Heart right ventricle (tissue), 16 donors: ENCODE measurements around the gene STEAP2. TPM values are rescaled to one million over a fixed set of nuclear protein-coding genes. Genes with fewer than 3 reads are reported as not detected.

Experiments
- ATAC-seq, 8 donors: fragments of 200-7000 bp; cut with Tn5 transposase; one replicate each; pipeline ENCODE4 v1.9.1; 2020; ENCODE audit warnings: mild to moderate bottlenecking in 8 of 8, moderate library complexity in 8 of 8, moderate number of reproducible peaks in 1 of 8
- DNase-seq, 2 donors: peaks; one replicate each; pipeline ENCODE4 v3.0.0-alpha.2; 2020
- H3K27ac ChIP-seq, 10 donors: fragments of 200-600 bp; sonication (generic) in 2 of 10; one replicate each; pipeline versions ENCODE4 v1.5.0 to v1.8.0; 2020 to 2022; ENCODE audit warnings: mild to moderate bottlenecking in 3 of 10
- H3K27me3 ChIP-seq, 7 donors: fragments of 200-600 bp; one replicate each; pipeline ENCODE4 v1.8.0; 2021 to 2022; ENCODE audit warnings: mild to moderate bottlenecking in 2 of 7
- H3K36me3 ChIP-seq, 9 donors: fragments of 200-600 bp; sonication (generic) in 1 of 9; one replicate each; pipeline versions ENCODE4 v1.5.0 to v1.8.0; 2020 to 2022; ENCODE audit warnings: mild to moderate bottlenecking in 2 of 9
- H3K4me1 ChIP-seq, 9 donors: fragments of 200-600 bp; sonication (generic) in 1 of 9; one replicate each; pipeline versions ENCODE4 v1.5.0 to v1.8.0; 2020 to 2022; ENCODE audit warnings: mild to moderate bottlenecking in 4 of 9
- H3K4me3 ChIP-seq, 10 donors: fragments of 200-600 bp; sonication (generic) in 2 of 10; one replicate each; pipeline versions ENCODE4 v1.5.0 to v1.8.0; 2020 to 2022; ENCODE audit warnings: mild to moderate bottlenecking in 7 of 10, moderate library complexity in 2 of 10
- H3K9me3 ChIP-seq, 11 donors: fragments of 200-600 bp in 10 of 11; sonication (generic) in 2 of 11; one replicate each; pipeline versions ENCODE4 v1.5.0 to v1.8.0; 2013 to 2022; ENCODE audit warnings: mild to moderate bottlenecking in 2 of 11, control low read depth in 1 of 11, moderate library complexity in 1 of 11
- CTCF ChIP-seq, 9 donors: fragments of 200-600 bp; sonication (generic) in 2 of 9; IDR thresholded peaks; one replicate each; pipeline versions ENCODE4 v1.5.0 to v1.8.0; 2021 to 2022; ENCODE audit warnings: antibody characterized with exemption in 9 of 9, mild to moderate bottlenecking in 5 of 9, moderate library complexity in 1 of 9
- WGBS, 2 donors: extraction: QIAGEN DNeasy Blood & Tissue Kit; methylation state at CpG; one replicate each; pipeline ENCODE4 v1.1.7; 2013; ENCODE audit warnings: inconsistent platforms in 1 of 2; 5-methylcytosine and 5-hydroxymethylcytosine counted together
- intact Hi-C, 10 donors: fragments of 100-400 bp; cut with DNase I; formaldehyde crosslinking; loops; one replicate each; pipeline versions ENCODE4 v1.11.1 to v1.14.2; 2022
- polyA plus RNA-seq, 2 donors: library from polyadenylated mRNA; stranded (reverse); fragments of 200-250 nt; gene quantifications; one replicate each; pipeline ENCODE4 v1.2.3, GENCODE V29; 2013
- total RNA-seq, 10 donors: library from RNA; stranded (reverse); fragmentation: NEBNext Ultra II Directional in 3 of 10; extraction: Animal tissue kit (Norgen Biotek cat#: 25700) in 3 of 10; gene quantifications; one replicate each; pipeline versions ENCODE4 v1.2.1 to v1.2.4, GENCODE V29; 2021 to 2023
- donor health status: Arrhythmogenic right ventricular cardiomyopathy.
- donor health status: ischemic (EF 13 %, LVEDD 7.1; RV severe dilation, severe dysfunction).
- donor health status: healthy with polysubstance abuse.
- donor health status: DM: no; HTN: yes; CAD: no.
- donor health status: DM: no; HTN: no; CAD: no.
- donor health status: ischemic (EF 25% LVEDD 6.9; RV normal size, moderate dysfunction).
- donor health status: ischemic (EF 25% LVEDD 5.7; RV mildly dilated, moderate dysfunction).
- donor health status: healthy.
- donor health status: DM: yes; HTN: yes; CAD: no.
- donor health status: Ischemic cardiomyopathy.
- donor health status: ischemic (EF 35%, LVEDD 5.7; RV mildly dilated, moderate dysfunction).
- donor health status: nonischemic (EF 11% LVEDD 7.7; RV severe dilation, severe dysfunction).
- donor health status: DM: yes; HTN: yes; CAD: no.
- donor health status: PGD.
- donor health status: ischemic (EF 29% LVEDD 5.4; RV normal size, mild dysfunction).
- donor health status: nonischemic (EF 23%, LVEDD 6.1; RV moderate dilation, normal function).

STEAP2 gene
- total and polyA plus RNA-seq, 12 donors: 1.4 to 12.8 (median 6.6) TPM

DNA sequence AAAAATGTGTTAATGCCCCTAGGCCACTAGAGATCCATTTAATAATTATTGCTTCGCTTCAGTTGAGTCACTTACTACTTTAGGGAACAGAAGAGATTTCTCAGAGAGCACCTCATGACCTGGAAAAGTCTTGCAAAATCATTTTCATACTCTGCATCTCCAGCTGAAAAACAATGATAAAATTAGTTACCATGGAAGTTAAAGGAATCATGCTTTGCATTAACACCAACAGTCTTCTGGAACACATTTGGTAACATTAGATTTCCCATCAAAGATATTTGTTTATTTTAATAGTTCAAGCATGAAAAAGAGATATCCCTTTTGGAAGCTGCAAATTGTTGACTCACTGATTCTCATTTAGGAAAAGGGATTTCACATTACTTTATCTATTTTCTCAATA, 1.8 kb upstream of the STEAP2 start:
- no peak for DNase-seq
- intact Hi-C loops: loop anchor here in 1 of 10 donors (5.0 kb wide), 1 partner anchor 52 kb away; no protein-coding TSS in a partner anchor
- H3K27ac ChIP-seq: no peak overlapping the region
- peaks cover 0 to 20% (median 0%) of the 10 kb centered on the region in 9 donors for H3K4me1 ChIP-seq
- H3K4me3 ChIP-seq: no peak overlapping the region
- WGBS, 2 donors: 87 to 92% methylated on average over 1 of the region's 1 CpG
- H3K36me3 ChIP-seq: no peaks in the 10 kb centered on the region
- ATAC-seq: no peak
- no peaks in the 10 kb centered on the region for H3K9me3 ChIP-seq
- H3K27me3 ChIP-seq: peaks cover 0 to 46% (median 9%) of the 10 kb centered on the region in 7 donors
- no peak for TF ChIP-seq CTCF (IDR thresholded peaks at IDR 0.05)

GRCh38 chr7:90210475-90210874, 1.1 kb upstream of the STEAP2 start:
- Histone ChIP-seq H3K9me3 (no peaks in the 10 kb centered on the region), H3K27ac (peak overlapping the region in 3 of 10 donors; percentile 72 to 82 (median 75)), H3K27me3 (peaks cover 0 to 46% (median 9%) of the 10 kb centered on the region in 7 donors), H3K4me3 (peak overlapping the region in 2 of 10 donors; percentile 65 to 71), H3K36me3 (no peaks in the 10 kb centered on the region), H3K4me1 (peaks cover 0 to 20% (median 0%) of the 10 kb centered on the region in 9 donors)
- no peak for ATAC-seq
- 64 to 76% methylated on average over 5 of the region's 5 CpGs for WGBS, 2 donors
- no peak for DNase-seq
- TF ChIP-seq CTCF (IDR thresholded peaks at IDR 0.05): no peak
- intact Hi-C loops: loop anchor here in 1 of 10 donors (5.0 kb wide), 1 partner anchor 53 kb away; no protein-coding TSS in a partner anchor

GRCh38 chr7:90210981-90211380, 559 bp upstream of the STEAP2 start:
- 22 to 34% methylated on average over 11 of the region's 11 CpGs for WGBS, 2 donors
- no peak for DNase-seq

GRCh38 chr7:90212149-90212495, 582 bp downstream of the STEAP2 start:
- Histone ChIP-seq H3K36me3 (no peaks in the 10 kb centered on the region), H3K27ac (peak overlapping the region in 9 of 10 donors; percentile 46 to 82 (median 73)), H3K9me3 (no peaks in the 10 kb centered on the region), H3K4me3 (peak overlapping the region; percentile 46 to 73 (median 65)), H3K4me1 (peaks cover 0 to 20% (median 0%) of the 10 kb centered on the region in 9 donors), H3K27me3 (peaks cover 0 to 46% (median 9%) of the 10 kb centered on the region in 7 donors)
- DNase-seq: no peak
- intact Hi-C loops: loop anchor here in 1 of 10 donors (5.0 kb wide), 1 partner anchor 55 kb away; no protein-coding TSS in a partner anchor
- peak in 2 of 8 donors; percentile 17 to 25 for ATAC-seq
- WGBS, 2 donors: 9 to 11% methylated on average over 6 of the region's 6 CpGs
- no peak for TF ChIP-seq CTCF (IDR thresholded peaks at IDR 0.05)

More at GRCh38 chr7:90210981-90211380, 559 bp upstream of the STEAP2 start:
- intact Hi-C loops: loop anchor here in 1 of 10 donors (5.0 kb wide), 1 partner anchor 54 kb away; no protein-coding TSS in a partner anchor
- peaks cover 0 to 46% (median 9%) of the 10 kb centered on the region in 7 donors for H3K27me3 ChIP-seq
- peak overlapping the region; percentile 46 to 73 (median 65) for H3K4me3 ChIP-seq
- no peak for TF ChIP-seq CTCF (IDR thresholded peaks at IDR 0.05)
- no peaks in the 10 kb centered on the region for H3K36me3 ChIP-seq
- peaks cover 0 to 20% (median 0%) of the 10 kb centered on the region in 9 donors for H3K4me1 ChIP-seq
- peak in 4 of 8 donors; percentile 10 to 38 (median 22) for ATAC-seq
- H3K27ac ChIP-seq: peak overlapping the region in 9 of 10 donors; percentile 23 to 82 (median 73)
- H3K9me3 ChIP-seq: no peaks in the 10 kb centered on the region
